Activated T-helper 2 cell treated with anti-CD3 and anti-CD28 coated beads, Interferon-gamma antibody, Interleukin-2, Interleukin-4, amounts not matched to agents 10 μg/mL and 5 μg/mL and 100 μg/mL, durations not matched to agents 14 hours and 24 hours and 36 hours (primary cell): Measurements from ENCODE around the gene NEK10. TPM values are rescaled to one million over a fixed set of nuclear protein-coding genes. Genes with fewer than 3 reads are reported as not detected.
"Not testable (repeated sequence)": the region's sequence is repeated elsewhere in the genome, so short reads cannot be mapped to it uniquely, and the experiment has no call there.

Experiments used
- DNase-seq: peaks from one replicate; pipeline ENCODE4 v3.0.0; 2021; ENCODE audit warnings: low spot score
- H3K27ac Mint-ChIP-seq: one replicate; pipeline ENCODE4 v1.8.0; 2021; ENCODE audit warnings: mixed read lengths
- H3K27me3 Mint-ChIP-seq: one replicate; pipeline ENCODE4 v1.8.0; 2021; ENCODE audit warnings: low read depth, mixed read lengths
- H3K36me3 Mint-ChIP-seq: one replicate; pipeline ENCODE4 v1.8.0; 2021; ENCODE audit warnings: low read depth, mixed read lengths
- H3K4me1 Mint-ChIP-seq: one replicate; pipeline ENCODE4 v1.8.0; 2021; ENCODE audit warnings: low read depth, mixed read lengths
- H3K4me3 Mint-ChIP-seq: one replicate; pipeline ENCODE4 v1.8.0; 2021; ENCODE audit warnings: low read depth, mild to moderate bottlenecking, moderate library complexity, mixed read lengths
- H3K9me3 Mint-ChIP-seq: one replicate; pipeline ENCODE4 v1.8.0; 2021; ENCODE audit warnings: mixed read lengths
- intact Hi-C: fragments of 100-400 bp; cut with micrococcal nuclease; formaldehyde crosslinking; loops from one replicate; pipeline ENCODE4 v1.15.1; 2023
- total RNA-seq: library from RNA; stranded (reverse); gene quantifications from 2 replicates; pipeline ENCODE4 v1.2.3, GENCODE V29; 2022

NEK10 gene
- total RNA-seq, 1 donor from 2014 or later: 0.84 TPM

- no peaks in the 10 kb centered on the region for H3K36me3 Mint-ChIP-seq
- no peak for DNase-seq
- H3K27ac Mint-ChIP-seq: no peak overlapping the region
- peaks cover 5% of the 10 kb centered on the region for H3K4me1 Mint-ChIP-seq
- H3K9me3 Mint-ChIP-seq: no peaks in the 10 kb centered on the region
- peaks cover 7% of the 10 kb centered on the region for H3K27me3 Mint-ChIP-seq
- H3K4me3 Mint-ChIP-seq: no peak overlapping the region
- intact Hi-C loops: no loop called here
These were observed 49.2 kb downstream of the NEK10 start for GRCh38 chr3:27319847-27320526.

DNA sequence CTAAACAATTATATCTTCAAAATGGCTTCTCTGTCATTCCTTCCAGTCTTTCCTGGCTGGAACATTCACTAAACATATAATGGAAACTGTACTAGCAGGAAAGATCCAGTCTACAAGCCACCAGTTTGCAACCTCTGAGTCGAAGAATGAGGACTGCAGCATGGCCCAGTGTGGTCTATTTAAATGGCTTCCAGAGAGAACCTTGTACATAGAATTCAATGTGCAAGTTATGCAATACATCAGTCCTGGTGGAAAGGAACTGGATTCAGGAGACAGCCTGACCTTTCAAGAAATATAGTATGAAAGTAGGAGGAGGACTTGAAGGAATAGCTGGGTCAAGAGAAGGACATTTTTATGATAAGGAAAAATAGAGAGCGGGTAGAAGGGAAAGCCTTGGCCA is 49.9 kb downstream of the NEK10 start:
- Mint-ChIP-seq H3K36me3 (no peaks in the 10 kb centered on the region), H3K27me3 (peaks cover 7% of the 10 kb centered on the region), H3K4me3 (no peak overlapping the region), H3K9me3 (no peaks in the 10 kb centered on the region), H3K27ac (no peak overlapping the region), H3K4me1 (peaks cover 2% of the 10 kb centered on the region)
- no peak for DNase-seq
- intact Hi-C loops: no loop called here

- Mint-ChIP-seq H3K4me3 (no peak overlapping the region), H3K27ac (no peak overlapping the region), H3K9me3 (no peaks in the 10 kb centered on the region), H3K4me1 (no peaks in the 10 kb centered on the region), H3K36me3 (no peaks in the 10 kb centered on the region), H3K27me3 (peaks cover 7% of the 10 kb centered on the region)
- no peak for DNase-seq
- intact Hi-C loops: no loop called here
These were observed 52.1 kb downstream of the NEK10 start for GRCh38 chr3:27317096-27317495.

DNA sequence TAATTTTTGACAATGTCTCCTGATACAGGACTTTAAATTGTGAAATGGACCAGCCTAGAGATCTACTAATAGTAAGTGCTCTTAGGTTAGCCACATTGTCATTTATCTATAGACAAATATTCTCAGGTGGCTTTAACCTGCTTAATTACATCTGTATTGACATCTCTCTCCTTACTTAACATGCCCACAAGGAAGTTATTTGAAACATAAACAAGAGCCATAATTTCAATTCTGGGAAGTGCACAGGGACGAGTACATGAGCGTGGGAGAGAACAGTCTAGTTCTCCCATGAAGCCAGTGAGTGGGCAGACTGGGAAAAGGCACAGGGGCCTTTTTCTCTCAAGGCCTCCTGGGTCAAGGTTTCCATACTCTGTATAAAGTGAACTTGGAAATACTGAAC is 54.2 kb downstream of the NEK10 start:
- no peaks in the 10 kb centered on the region for H3K36me3 Mint-ChIP-seq
- no peak for DNase-seq
- no peaks in the 10 kb centered on the region for H3K9me3 Mint-ChIP-seq
- H3K4me1 Mint-ChIP-seq: no peaks in the 10 kb centered on the region
- H3K27ac Mint-ChIP-seq: no peak overlapping the region
- peaks cover 16% of the 10 kb centered on the region for H3K27me3 Mint-ChIP-seq
- intact Hi-C loops: no loop called here
- no peak overlapping the region for H3K4me3 Mint-ChIP-seq

GRCh38 chr3:27312044-27312668 is 57.0 kb downstream of the NEK10 start:
- intact Hi-C loops: loop anchor here (1.0 to 5.0 kb wide), 3 partner anchors 155 to 1015 kb away; partner anchors contain the start of gene SLC4A7
- no peaks in the 10 kb centered on the region for H3K36me3 Mint-ChIP-seq
- H3K4me1 Mint-ChIP-seq: no peaks in the 10 kb centered on the region
- peaks cover 15% of the 10 kb centered on the region for H3K27me3 Mint-ChIP-seq
- H3K27ac Mint-ChIP-seq: no peak overlapping the region
- DNase-seq: no peak
- H3K9me3 Mint-ChIP-seq: no peaks in the 10 kb centered on the region
- H3K4me3 Mint-ChIP-seq: no peak overlapping the region

GRCh38 chr3:27311400-27311799 is 57.8 kb downstream of the NEK10 start:
- no peak overlapping the region for H3K4me3 Mint-ChIP-seq
- no peaks in the 10 kb centered on the region for H3K36me3 Mint-ChIP-seq
- intact Hi-C loops: loop anchor here (1.0 to 5.0 kb wide), 3 partner anchors 171 to 1016 kb away; partner anchors contain the start of gene SLC4A7
- H3K27me3 Mint-ChIP-seq: peaks cover 20% of the 10 kb centered on the region
- H3K27ac Mint-ChIP-seq: no peak overlapping the region
- no peaks in the 10 kb centered on the region for H3K4me1 Mint-ChIP-seq
- no peak for DNase-seq
- H3K9me3 Mint-ChIP-seq: no peaks in the 10 kb centered on the region

DNA sequence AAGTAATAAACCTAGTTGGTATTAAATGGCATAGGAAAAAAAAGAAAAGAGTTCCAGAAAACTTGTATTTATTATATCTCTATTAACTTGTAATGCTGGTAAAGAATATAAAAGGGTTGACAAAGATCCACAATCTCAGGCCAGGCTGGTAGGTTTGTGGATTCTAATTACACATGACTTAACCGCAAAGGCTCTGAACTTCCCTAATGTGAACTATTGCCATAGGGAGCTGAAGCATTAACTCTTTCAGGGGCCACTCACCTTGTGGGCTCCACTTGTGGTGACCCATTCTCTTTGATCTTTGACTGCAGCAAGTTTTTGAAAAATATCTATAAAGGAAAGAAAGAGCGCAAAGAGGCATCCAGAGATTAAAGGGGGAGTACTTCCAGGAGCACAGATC is 58.5 kb downstream of the NEK10 start:
- H3K27me3 Mint-ChIP-seq: peaks cover 27% of the 10 kb centered on the region
- H3K9me3 Mint-ChIP-seq: no peaks in the 10 kb centered on the region
- no peak overlapping the region for H3K27ac Mint-ChIP-seq
- H3K36me3 Mint-ChIP-seq: no peaks in the 10 kb centered on the region
- no peaks in the 10 kb centered on the region for H3K4me1 Mint-ChIP-seq
- intact Hi-C loops: loop anchor here (1.0 to 5.0 kb wide), 3 partner anchors 172 to 1017 kb away; partner anchors contain the start of gene SLC4A7
- H3K4me3 Mint-ChIP-seq: no peak overlapping the region
- no peak for DNase-seq

- no peaks in the 10 kb centered on the region for H3K36me3 Mint-ChIP-seq
- intact Hi-C loops: no loop called here
- no peak for DNase-seq
- H3K27ac Mint-ChIP-seq: no peak overlapping the region
- no peaks in the 10 kb centered on the region for H3K9me3 Mint-ChIP-seq
- H3K27me3 Mint-ChIP-seq: peaks cover 27% of the 10 kb centered on the region
- H3K4me1 Mint-ChIP-seq: no peaks in the 10 kb centered on the region
- no peak overlapping the region for H3K4me3 Mint-ChIP-seq
These were observed 61.6 kb downstream of the NEK10 start for GRCh38 chr3:27307566-27307965.

DNA sequence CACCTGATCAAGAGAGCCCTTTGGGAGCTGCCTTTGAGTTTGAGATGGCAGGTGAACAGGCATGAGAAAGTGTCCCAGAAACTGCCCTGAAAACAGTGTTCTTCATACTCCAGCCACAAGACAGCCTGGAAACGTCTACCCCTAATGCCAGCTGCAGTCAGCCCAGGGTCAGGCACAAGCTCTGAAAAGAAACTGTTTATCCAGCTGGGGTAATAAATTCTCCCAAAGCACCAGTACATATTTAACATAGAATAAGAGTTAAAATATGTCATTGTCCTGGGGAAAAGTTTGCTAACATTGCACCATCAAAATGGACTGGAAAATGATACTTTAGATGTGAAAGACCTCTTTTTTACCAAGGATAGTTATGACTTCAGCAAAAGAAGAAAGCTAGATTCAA is 66.3 kb downstream of the NEK10 start:
- peaks cover 13% of the 10 kb centered on the region for H3K9me3 Mint-ChIP-seq
- no peak for DNase-seq
- H3K27ac Mint-ChIP-seq: no peak overlapping the region
- H3K4me3 Mint-ChIP-seq: no peak overlapping the region
- H3K4me1 Mint-ChIP-seq: no peaks in the 10 kb centered on the region
- intact Hi-C loops: no loop called here
- no peaks in the 10 kb centered on the region for H3K36me3 Mint-ChIP-seq
- H3K27me3 Mint-ChIP-seq: peaks cover 12% of the 10 kb centered on the region

- DNase-seq, H3K4me1 Mint-ChIP-seq, H3K27me3 Mint-ChIP-seq, H3K36me3 Mint-ChIP-seq, intact Hi-C loops, H3K4me3 Mint-ChIP-seq, H3K27ac Mint-ChIP-seq: not testable (repeated sequence)
- H3K9me3 Mint-ChIP-seq: peaks cover 13% of the 10 kb centered on the region
These were observed 70.2 kb downstream of the NEK10 start for GRCh38 chr3:27298981-27299380.

DNA sequence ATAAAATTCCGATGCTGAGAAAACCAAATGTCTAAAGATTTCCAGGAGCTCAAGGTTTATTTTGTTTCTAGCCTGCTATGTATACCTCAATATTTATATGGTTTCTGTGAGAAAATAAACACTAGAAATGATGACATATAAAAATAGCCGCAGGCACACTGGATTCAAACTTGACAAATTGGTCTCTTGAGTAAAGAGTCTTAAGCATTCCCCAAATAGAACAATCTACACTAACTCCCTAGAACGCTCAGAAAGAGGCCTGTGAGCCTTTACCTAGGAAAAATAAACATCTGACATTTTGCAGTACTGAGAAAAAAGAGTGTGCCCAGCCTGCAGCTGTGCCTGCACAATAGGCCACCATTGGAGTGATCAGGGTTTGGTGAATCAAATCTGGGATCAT is 75.2 kb downstream of the NEK10 start:
- Mint-ChIP-seq H3K27me3 (peaks cover 1% of the 10 kb centered on the region), H3K4me3 (no peak overlapping the region), H3K36me3 (no peaks in the 10 kb centered on the region), H3K4me1 (no peaks in the 10 kb centered on the region), H3K27ac (no peak overlapping the region), H3K9me3 (peaks cover 5% of the 10 kb centered on the region)
- intact Hi-C loops: no loop called here
- no peak for DNase-seq

DNA sequence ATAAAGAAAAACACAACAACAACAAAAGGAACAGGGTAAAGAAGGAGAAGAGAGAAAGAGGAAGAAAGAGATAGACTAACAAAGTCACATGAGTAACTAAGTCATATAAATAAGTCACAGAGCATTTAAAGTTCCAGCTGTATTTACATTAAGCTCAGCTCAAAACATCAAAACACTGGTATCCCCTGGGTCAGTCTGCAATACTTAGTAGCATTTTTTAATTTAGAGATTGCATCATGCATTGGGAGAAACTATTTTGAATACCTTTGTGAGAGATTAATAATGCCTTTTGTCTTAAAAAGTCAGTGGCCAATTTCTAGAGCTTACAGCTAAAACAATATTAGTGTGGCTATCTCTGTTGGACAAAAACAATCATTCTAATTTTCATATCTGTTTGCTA is 78.4 kb downstream of the NEK10 start:
- Mint-ChIP-seq H3K36me3 (no peaks in the 10 kb centered on the region), H3K9me3 (no peaks in the 10 kb centered on the region), H3K4me1 (no peaks in the 10 kb centered on the region)

GRCh38 chr3:27289769-27290413 is 79.3 kb downstream of the NEK10 start:
- no peaks in the 10 kb centered on the region for H3K4me1 Mint-ChIP-seq
- H3K27ac Mint-ChIP-seq: no peak overlapping the region
- no peak overlapping the region for H3K4me3 Mint-ChIP-seq
- peaks cover 1% of the 10 kb centered on the region for H3K27me3 Mint-ChIP-seq
- intact Hi-C loops: loop anchor here (10.0 kb wide), 1 partner anchor 65 kb away; no protein-coding TSS in a partner anchor
- H3K9me3 Mint-ChIP-seq: no peaks in the 10 kb centered on the region
- H3K36me3 Mint-ChIP-seq: no peaks in the 10 kb centered on the region
- DNase-seq: no peak

More for the DNA sequence above, 78.4 kb downstream of the NEK10 start:
- Mint-ChIP-seq H3K27me3 (peaks cover 1% of the 10 kb centered on the region), H3K4me3 (no peak overlapping the region), H3K27ac (no peak overlapping the region)
- intact Hi-C loops: no loop called here
- DNase-seq: no peak
